HL-60 (cell line): ENCODE results near the gene LOC128125822.

ENCODE experiments used
- DNase-seq, 2 experiments: peaks; one replicate each; pipeline ENCODE4 v3.0.0-alpha.2; 2010 to 2020; ENCODE audit warnings: low read depth in 1 of 2, low spot score in 1 of 2
- H3K27ac ChIP-seq: fragments of 250-450 bp; sonication (Bioruptor Pico); replicated peaks from 2 replicates; pipeline ENCODE4 v1.5.1; 2020; ENCODE audit warnings: mild to moderate bottlenecking, moderate library complexity
- H3K27me3 ChIP-seq: fragments of 250-450 bp; sonication (Bioruptor Pico); 2 replicates; pipeline ENCODE4 v1.5.1; 2021; ENCODE audit warnings: mild to moderate bottlenecking, moderate library complexity; ENCODE audit not compliant: insufficient read depth, poor library complexity, severe bottlenecking
- H3K4me3 ChIP-seq: replicated peaks from 2 replicates; pipeline ENCODE4 v1.5.1; 2011; ENCODE audit warnings: mild to moderate bottlenecking, control low read depth, low read length; ENCODE audit not compliant: insufficient read depth
- CTCF ChIP-seq: IDR thresholded peaks from one replicate; pipeline ENCODE4 v1.5.1; 2011; ENCODE audit warnings: low read length, control low read depth, inconsistent platforms; ENCODE audit not compliant: insufficient read depth
- GABPA ChIP-seq: IDR thresholded peaks from 2 replicates; pipeline ENCODE4 v1.6.1; 2012; ENCODE audit warnings: low read depth
- POLR2AphosphoS5 ChIP-seq: IDR thresholded peaks from 2 replicates; pipeline ENCODE4 v1.6.1; 2012; ENCODE audit warnings: low read depth
- SPI1 ChIP-seq: IDR thresholded peaks from 2 replicates; pipeline ENCODE4 v1.6.1; 2012; ENCODE audit warnings: low read depth, mild to moderate bottlenecking, borderline replicate concordance
- TF ChIP-seq, protein P1 (sequence below): IDR thresholded peaks from 2 replicates; pipeline ENCODE4 v1.6.1; 2012; ENCODE audit warnings: low read depth; ENCODE audit not compliant: insufficient replicate concordance

The LOC128125822 gene

DNA sequence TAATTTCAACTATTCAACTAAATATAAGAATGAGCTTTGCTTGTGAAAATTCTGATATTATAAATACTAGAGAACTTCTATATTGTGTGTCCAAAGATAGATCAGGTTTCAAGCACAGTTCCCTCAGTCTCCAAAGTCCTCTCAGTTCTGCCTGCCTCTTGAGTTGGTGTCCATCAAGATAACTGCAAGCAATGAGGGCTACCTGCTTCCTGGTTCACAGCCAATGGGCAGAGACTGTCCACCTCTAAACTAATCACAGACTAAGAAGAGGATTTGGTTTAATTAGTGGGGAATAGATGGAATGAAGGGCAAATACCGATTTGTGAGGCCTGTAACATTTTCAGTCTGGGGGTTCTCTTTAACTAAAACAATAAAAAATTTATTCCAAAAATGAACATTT is 41.3 kb upstream of the LOC128125822 start:
- no peak overlapping the region for H3K4me3 ChIP-seq
- no peak overlapping the region for H3K27ac ChIP-seq
- TF ChIP-seq CTCF, result no peak
- TF ChIP-seq SPI1, result no peak
- no peak for TF ChIP-seq POLR2AphosphoS5
- no peak for TF ChIP-seq GABPA
- TF ChIP-seq, protein P1, sequence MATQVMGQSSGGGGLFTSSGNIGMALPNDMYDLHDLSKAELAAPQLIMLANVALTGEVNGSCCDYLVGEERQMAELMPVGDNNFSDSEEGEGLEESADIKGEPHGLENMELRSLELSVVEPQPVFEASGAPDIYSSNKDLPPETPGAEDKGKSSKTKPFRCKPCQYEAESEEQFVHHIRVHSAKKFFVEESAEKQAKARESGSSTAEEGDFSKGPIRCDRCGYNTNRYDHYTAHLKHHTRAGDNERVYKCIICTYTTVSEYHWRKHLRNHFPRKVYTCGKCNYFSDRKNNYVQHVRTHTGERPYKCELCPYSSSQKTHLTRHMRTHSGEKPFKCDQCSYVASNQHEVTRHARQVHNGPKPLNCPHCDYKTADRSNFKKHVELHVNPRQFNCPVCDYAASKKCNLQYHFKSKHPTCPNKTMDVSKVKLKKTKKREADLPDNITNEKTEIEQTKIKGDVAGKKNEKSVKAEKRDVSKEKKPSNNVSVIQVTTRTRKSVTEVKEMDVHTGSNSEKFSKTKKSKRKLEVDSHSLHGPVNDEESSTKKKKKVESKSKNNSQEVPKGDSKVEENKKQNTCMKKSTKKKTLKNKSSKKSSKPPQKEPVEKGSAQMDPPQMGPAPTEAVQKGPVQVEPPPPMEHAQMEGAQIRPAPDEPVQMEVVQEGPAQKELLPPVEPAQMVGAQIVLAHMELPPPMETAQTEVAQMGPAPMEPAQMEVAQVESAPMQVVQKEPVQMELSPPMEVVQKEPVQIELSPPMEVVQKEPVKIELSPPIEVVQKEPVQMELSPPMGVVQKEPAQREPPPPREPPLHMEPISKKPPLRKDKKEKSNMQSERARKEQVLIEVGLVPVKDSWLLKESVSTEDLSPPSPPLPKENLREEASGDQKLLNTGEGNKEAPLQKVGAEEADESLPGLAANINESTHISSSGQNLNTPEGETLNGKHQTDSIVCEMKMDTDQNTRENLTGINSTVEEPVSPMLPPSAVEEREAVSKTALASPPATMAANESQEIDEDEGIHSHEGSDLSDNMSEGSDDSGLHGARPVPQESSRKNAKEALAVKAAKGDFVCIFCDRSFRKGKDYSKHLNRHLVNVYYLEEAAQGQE, result no peak
- H3K27me3 ChIP-seq, result no peaks in the 10 kb centered on the region
- no peak for DNase-seq

DNA sequence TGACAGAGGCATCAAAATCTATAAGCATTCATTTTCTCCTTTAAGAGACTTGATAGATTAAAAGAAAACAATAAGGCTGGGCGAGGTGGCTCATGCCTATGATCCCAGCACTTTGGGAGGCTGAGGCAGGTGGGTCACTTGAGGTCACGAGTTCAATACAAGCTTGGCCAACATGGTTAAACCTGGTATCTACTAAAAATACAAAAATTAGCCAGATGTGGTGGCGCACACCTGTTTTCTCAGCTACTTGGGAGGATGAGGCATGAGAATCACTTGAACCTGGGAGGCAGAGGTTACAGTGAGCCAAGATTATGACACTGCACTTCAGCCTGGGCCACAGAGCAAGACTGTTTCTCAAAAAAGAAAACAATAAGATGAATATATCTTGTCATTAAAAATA is 39.3 kb upstream of the LOC128125822 start:
- TF ChIP-seq CTCF (no peak), POLR2AphosphoS5 (no peak), GABPA (no peak), SPI1 (no peak)
- TF ChIP-seq, protein P1, result no peak
- H3K27me3 ChIP-seq, result no peaks in the 10 kb centered on the region

DNA sequence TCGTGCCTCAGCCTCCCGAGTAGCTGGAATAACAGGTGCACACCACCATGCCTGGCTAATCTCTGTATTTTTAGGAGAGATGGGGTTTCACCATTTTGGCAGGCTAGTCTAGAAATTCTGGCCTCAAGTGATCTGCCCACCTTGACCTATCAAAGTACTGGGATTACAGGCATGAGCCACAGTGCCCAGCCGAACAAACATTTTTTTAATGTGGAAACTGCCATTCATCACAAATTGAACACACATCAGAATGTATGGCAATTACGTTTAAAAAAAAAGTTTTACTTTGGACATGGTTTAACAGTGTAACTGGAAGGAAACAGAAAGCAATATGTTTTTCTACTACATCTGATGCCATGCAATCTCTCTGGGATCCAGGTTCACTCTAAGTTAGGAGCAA is 38.3 kb upstream of the LOC128125822 start:
- Histone ChIP-seq H3K27me3 (no peaks in the 10 kb centered on the region), H3K4me3 (no peak overlapping the region), H3K27ac (no peak overlapping the region)
- no peak for DNase-seq
- no peak for TF ChIP-seq CTCF
- TF ChIP-seq SPI1, result no peak
- TF ChIP-seq GABPA, result no peak
- TF ChIP-seq, protein P1, result no peak
- no peak for TF ChIP-seq POLR2AphosphoS5

More for the DNA sequence above, 39.3 kb upstream of the LOC128125822 start:
- DNase-seq, result no peak
- H3K27ac ChIP-seq, result no peak overlapping the region
- H3K4me3 ChIP-seq, result no peak overlapping the region
